Kidney (tissue), 14 donors: ENCODE data around the gene EHD3. TPM values are rescaled to one million over a fixed set of nuclear protein-coding genes. Genes with fewer than 3 reads are reported as not detected.

Source experiments
- DNase-seq, 5 donors: peaks; one replicate each; pipeline ENCODE4 v3.0.0-alpha.2; 2013 to 2020
- FAIRE-seq: peaks from 2 replicates; lab custom pipeline; 2012; peaks lifted over from hg19 to GRCh38; lab: Jason Lieb, UNC
- H3K27ac ChIP-seq, 2 donors: one replicate each; pipeline ENCODE4 v1.7.0; 2013; ENCODE audit warnings: low read depth in 2 of 2, low read length in 2 of 2, inconsistent platforms in 1 of 2
- H3K27me3 ChIP-seq: one replicate; pipeline ENCODE4 v1.7.1; 2013; ENCODE audit warnings: low read length, inconsistent platforms; ENCODE audit not compliant: control insufficient read depth, insufficient read depth
- H3K36me3 ChIP-seq, 3 donors: one replicate each; pipeline versions ENCODE4 v1.7.0 to v1.7.1; 2013; ENCODE audit warnings: low read length in 3 of 3, control low read depth in 1 of 3, inconsistent platforms in 1 of 3; ENCODE audit not compliant: insufficient read depth in 3 of 3, control insufficient read depth in 2 of 3
- H3K4me1 ChIP-seq, 3 donors: one replicate each; pipeline versions ENCODE4 v1.7.0 to v1.7.1; 2013; ENCODE audit warnings: low read length in 3 of 3, inconsistent platforms in 1 of 3, low read depth in 1 of 3; ENCODE audit not compliant: control insufficient read depth in 2 of 3, insufficient read depth in 2 of 3
- H3K4me3 ChIP-seq, 3 donors: one replicate each; pipeline versions ENCODE4 v1.7.0 to v1.8.1; 2013; ENCODE audit warnings: low read length in 3 of 3, control low read depth in 1 of 3, inconsistent platforms in 1 of 3
- H3K9ac ChIP-seq, 3 donors: one replicate each; pipeline versions ENCODE4 v1.7.0 to v1.7.1; 2013; ENCODE audit warnings: low read length in 3 of 3, control low read depth in 1 of 3, inconsistent platforms in 1 of 3
- H3K9me3 ChIP-seq, 3 donors: one replicate each; pipeline versions ENCODE4 v1.7.0 to v1.7.1; 2013; ENCODE audit warnings: low read length in 3 of 3, control low read depth in 1 of 3, inconsistent platforms in 1 of 3; ENCODE audit not compliant: control insufficient read depth in 2 of 3, insufficient read depth in 1 of 3
- intact Hi-C: fragments of 100-400 bp; cut with DNase I; formaldehyde crosslinking; loops from one replicate; pipeline ENCODE4 v1.11.1; 2022
- polyA plus RNA-seq: library from polyadenylated mRNA; stranded (reverse); fragments of 350-450 nt; fragmentation: Illumina TruSeq; extraction: RNeasy Lipid Tissue Mini Kit (QIAGEN cat#74804); gene quantifications from one replicate; pipeline ENCODE4 v1.2.3, GENCODE V29; 2014; ENCODE audit warnings: low read depth, low replicate concordance; ENCODE audit not compliant: insufficient read depth
- total RNA-seq: library from RNA; stranded (reverse); fragmentation: NEBNext Ultra II Directional; extraction: Animal tissue kit (Norgen Biotek cat#: 25700); gene quantifications from one replicate; pipeline ENCODE4 v1.2.1, GENCODE V29; 2021
- TF ChIP-seq, protein P1 (sequence below): IDR thresholded peaks from 3 replicates; pipeline ENCODE4 v1.5.1; 2012; ENCODE audit warnings: mild to moderate bottlenecking, moderate library complexity, borderline replicate concordance; ENCODE audit not compliant: insufficient read depth; ENCODE audit errors: extremely low read depth
- donor health status: control.
- donor health status: control.
- donor health status: control.
- donor health status: control.
- donor health status: control.
- donor health status: DM: yes; HTN: yes; CAD: no.
- donor health status: Normal renal cell carcinoma (clear cell type).

EHD3 gene
- total and polyA plus RNA-seq, 2 donors from 2014 or later: 9.5 to 45.3 TPM

DNA sequence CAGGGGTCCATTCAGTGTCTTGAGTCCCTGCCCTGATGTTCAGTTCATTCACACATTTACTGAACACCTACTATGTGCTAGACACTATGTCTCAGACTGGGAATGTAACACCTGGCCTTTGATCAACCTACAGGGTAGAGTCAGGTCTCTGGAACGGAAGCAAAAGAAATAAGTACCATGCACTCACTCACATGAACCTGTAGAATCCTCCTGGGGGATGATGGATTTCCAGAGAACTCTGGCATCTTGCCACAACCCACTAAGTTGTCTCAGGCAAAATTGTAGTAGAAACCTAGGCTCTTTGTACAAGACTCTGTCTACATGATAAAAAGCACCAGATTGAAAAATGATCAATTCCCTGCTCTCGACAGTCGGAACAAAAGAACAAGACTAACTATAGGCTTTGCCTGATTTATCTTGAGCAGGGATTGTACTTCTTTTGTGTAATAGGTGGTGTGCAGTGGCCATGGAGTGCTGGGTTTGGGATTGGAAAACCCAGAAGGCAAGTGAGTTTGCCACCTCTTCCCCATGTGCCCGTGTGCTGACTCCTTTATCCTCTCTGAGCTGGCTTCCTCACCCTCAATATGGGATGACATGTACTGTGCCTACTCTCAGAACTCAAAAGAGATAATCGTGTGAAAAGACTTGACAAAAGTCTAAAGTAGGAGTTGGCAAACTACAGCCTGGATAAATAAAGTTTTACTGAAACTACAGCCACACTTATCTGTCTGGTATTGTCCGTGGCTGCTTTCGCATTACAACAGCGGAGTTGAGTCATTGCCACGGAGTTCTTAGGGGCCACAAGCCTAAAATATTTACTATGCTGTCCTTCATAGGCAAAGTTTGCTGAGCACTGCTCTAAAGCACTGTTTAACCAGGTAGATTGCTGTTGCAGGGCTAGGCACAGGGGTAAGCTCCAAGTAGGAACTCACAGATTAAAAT, 21.0 kb upstream of the EHD3 start:
- no peak for FAIRE-seq
- H3K27me3 ChIP-seq: no peaks in the 10 kb centered on the region
- no peak overlapping the region for H3K4me3 ChIP-seq
- intact Hi-C loops: no loop called here
- TF ChIP-seq, protein P1, sequence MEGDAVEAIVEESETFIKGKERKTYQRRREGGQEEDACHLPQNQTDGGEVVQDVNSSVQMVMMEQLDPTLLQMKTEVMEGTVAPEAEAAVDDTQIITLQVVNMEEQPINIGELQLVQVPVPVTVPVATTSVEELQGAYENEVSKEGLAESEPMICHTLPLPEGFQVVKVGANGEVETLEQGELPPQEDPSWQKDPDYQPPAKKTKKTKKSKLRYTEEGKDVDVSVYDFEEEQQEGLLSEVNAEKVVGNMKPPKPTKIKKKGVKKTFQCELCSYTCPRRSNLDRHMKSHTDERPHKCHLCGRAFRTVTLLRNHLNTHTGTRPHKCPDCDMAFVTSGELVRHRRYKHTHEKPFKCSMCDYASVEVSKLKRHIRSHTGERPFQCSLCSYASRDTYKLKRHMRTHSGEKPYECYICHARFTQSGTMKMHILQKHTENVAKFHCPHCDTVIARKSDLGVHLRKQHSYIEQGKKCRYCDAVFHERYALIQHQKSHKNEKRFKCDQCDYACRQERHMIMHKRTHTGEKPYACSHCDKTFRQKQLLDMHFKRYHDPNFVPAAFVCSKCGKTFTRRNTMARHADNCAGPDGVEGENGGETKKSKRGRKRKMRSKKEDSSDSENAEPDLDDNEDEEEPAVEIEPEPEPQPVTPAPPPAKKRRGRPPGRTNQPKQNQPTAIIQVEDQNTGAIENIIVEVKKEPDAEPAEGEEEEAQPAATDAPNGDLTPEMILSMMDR: no peak
- no peak overlapping the region for H3K9ac ChIP-seq
- no peak overlapping the region for H3K27ac ChIP-seq
- no peaks in the 10 kb centered on the region for H3K4me1 ChIP-seq
- H3K9me3 ChIP-seq: no peaks in the 10 kb centered on the region
- no peak for DNase-seq
- no peaks in the 10 kb centered on the region for H3K36me3 ChIP-seq

DNA sequence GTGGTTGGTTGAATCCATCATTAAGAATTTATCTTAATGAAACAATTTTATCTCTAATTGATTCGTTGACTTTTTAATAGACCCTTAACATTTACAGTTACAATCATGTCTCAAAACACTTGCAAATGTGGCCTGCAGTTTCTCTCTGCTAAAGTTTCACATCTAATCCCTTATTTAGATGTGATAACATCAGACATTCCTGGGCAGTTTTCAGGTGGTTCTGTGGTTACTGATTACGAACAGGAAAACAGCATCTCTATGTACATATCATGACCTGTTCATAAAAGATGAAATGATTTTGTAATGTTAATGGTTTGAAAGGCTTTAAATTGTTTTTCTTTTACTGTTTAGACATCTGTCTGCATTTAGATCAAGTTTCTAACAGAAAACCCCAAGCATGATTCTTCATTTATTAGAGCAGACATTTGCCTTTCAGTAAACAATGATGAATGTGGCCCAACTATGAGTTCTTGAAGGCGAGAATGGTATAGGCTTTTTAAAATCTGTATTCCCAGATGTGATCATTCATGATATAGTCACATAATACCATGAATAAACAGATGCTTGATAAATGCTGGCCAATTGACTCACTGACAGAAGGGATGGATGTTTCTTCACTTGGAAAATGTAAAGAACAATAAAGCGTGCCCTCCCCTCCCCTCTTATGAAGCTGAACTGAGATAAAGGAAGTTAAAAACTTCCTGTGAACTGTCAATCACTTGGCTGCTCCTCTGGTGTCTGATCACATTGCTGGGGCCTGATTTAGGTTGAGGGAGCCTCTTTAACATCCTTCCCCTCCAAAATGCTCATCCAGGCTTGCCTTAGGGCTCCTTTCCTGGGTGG, 20.1 kb upstream of the EHD3 start:
- H3K27ac ChIP-seq: no peak overlapping the region
- no peak for FAIRE-seq
- H3K36me3 ChIP-seq: no peaks in the 10 kb centered on the region
- no peak overlapping the region for H3K9ac ChIP-seq
- H3K4me1 ChIP-seq: no peaks in the 10 kb centered on the region
- H3K9me3 ChIP-seq: no peaks in the 10 kb centered on the region
- no peak for DNase-seq
- H3K4me3 ChIP-seq: no peak overlapping the region
- H3K27me3 ChIP-seq: no peaks in the 10 kb centered on the region
- intact Hi-C loops: no loop called here
- TF ChIP-seq, protein P1: no peak

DNA sequence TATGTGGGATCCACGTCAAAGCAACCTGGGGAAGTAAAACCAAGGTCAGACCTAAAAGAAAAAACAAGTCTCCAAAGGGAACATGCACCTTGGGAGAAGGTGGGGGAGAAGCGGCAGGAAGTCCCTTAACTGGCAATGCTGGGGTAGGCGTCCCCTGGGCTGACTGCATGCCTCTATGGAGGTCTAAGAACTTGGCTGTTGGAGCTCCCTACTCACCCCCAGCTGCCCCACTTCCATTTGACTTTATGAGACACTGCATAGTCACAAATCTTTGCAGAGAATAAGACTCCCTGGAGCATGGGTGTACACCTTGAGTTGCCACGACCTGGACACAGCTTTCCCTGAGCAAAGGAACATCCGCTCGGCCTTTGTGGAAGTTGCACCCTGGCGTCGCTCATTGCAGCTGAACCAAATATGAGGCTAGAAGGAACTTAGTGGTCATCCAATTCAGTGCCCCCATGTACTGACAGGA, 19.5 kb upstream of the EHD3 start:
- no peak for DNase-seq
- Histone ChIP-seq H3K4me3 (no peak overlapping the region), H3K36me3 (no peaks in the 10 kb centered on the region), H3K27ac (no peak overlapping the region), H3K27me3 (no peaks in the 10 kb centered on the region), H3K4me1 (peaks cover 0 to 2% (median 0%) of the 10 kb centered on the region in 3 donors), H3K9ac (no peak overlapping the region), H3K9me3 (no peaks in the 10 kb centered on the region)
- FAIRE-seq: no peak
- TF ChIP-seq, protein P1: no peak
- intact Hi-C loops: no loop called here
